ENCODE results near the gene ELK1. TPM values are rescaled to one million over a fixed set of nuclear protein-coding genes. Genes with fewer than 3 reads are reported as not detected.

ELK1 gene
- total and polyA plus RNA-seq, 2 donors from 2014 or later, result 10.5 to 26.9 TPM

GRCh38 chrX:47611489-47611888, 38.9 kb downstream of the ELK1 start:
- H3K4me1 ChIP-seq (ENCODE audit: control insufficient read depth in 2 of 3, insufficient read depth in 2 of 3, low read depth in 1 of 3, low read length in 3 of 3), result no peaks in the 10 kb centered on the region
- H3K27ac ChIP-seq (ENCODE audit: low read depth in 2 of 2, low read length in 2 of 2), result no peak overlapping the region
- H3K36me3 ChIP-seq (ENCODE audit: control insufficient read depth in 2 of 3, insufficient read depth in 3 of 3, low read length in 3 of 3), result no peaks in the 10 kb centered on the region
- no peaks in the 10 kb centered on the region for H3K27me3 ChIP-seq (ENCODE audit: control insufficient read depth, insufficient read depth, low read length)
- DNase-seq (no peak), FAIRE-seq (no peak)
- no peak overlapping the region for H3K4me3 ChIP-seq (ENCODE audit: low read length in 3 of 3)
- H3K9me3 ChIP-seq (ENCODE audit: control insufficient read depth in 2 of 3, insufficient read depth in 1 of 3, low read length in 3 of 3), result no peaks in the 10 kb centered on the region
- intact Hi-C loops (cut with DNase I), result no loop called here
- TF ChIP-seq CTCF (IDR thresholded peaks at IDR 0.05; ENCODE audit: borderline replicate concordance, extremely low read depth, insufficient read depth), result no peak
- no peak overlapping the region for H3K9ac ChIP-seq (ENCODE audit: low read length in 3 of 3)

- no peak overlapping the region for H3K9ac ChIP-seq (ENCODE audit: low read length in 3 of 3)
- FAIRE-seq (no peak), DNase-seq (no peak)
- no peaks in the 10 kb centered on the region for H3K36me3 ChIP-seq (ENCODE audit: control insufficient read depth in 2 of 3, insufficient read depth in 3 of 3, low read length in 3 of 3)
- no peak overlapping the region for H3K27ac ChIP-seq (ENCODE audit: low read depth in 2 of 2, low read length in 2 of 2)
- intact Hi-C loops (cut with DNase I), result no loop called here
- no peaks in the 10 kb centered on the region for H3K9me3 ChIP-seq (ENCODE audit: control insufficient read depth in 2 of 3, insufficient read depth in 1 of 3, low read length in 3 of 3)
- no peaks in the 10 kb centered on the region for H3K27me3 ChIP-seq (ENCODE audit: control insufficient read depth, insufficient read depth, low read length)
- no peak overlapping the region for H3K4me3 ChIP-seq (ENCODE audit: low read length in 3 of 3)
- TF ChIP-seq CTCF (IDR thresholded peaks at IDR 0.05; ENCODE audit: borderline replicate concordance, extremely low read depth, insufficient read depth), result no peak
- H3K4me1 ChIP-seq (ENCODE audit: control insufficient read depth in 2 of 3, insufficient read depth in 2 of 3, low read depth in 1 of 3, low read length in 3 of 3), result no peaks in the 10 kb centered on the region
These were observed 39.9 kb downstream of the ELK1 start for GRCh38 chrX:47610511-47610910.

- DNase-seq (peak in 3 of 5 donors; percentile 24 to 43 (median 39)), FAIRE-seq (no peak)
- Histone ChIP-seq H3K9me3 (ENCODE audit: control insufficient read depth in 2 of 3, insufficient read depth in 1 of 3, low read length in 3 of 3) (no peaks in the 10 kb centered on the region), H3K4me1 (ENCODE audit: control insufficient read depth in 2 of 3, insufficient read depth in 2 of 3, low read depth in 1 of 3, low read length in 3 of 3) (no peaks in the 10 kb centered on the region), H3K36me3 (ENCODE audit: control insufficient read depth in 2 of 3, insufficient read depth in 3 of 3, low read length in 3 of 3) (no peaks in the 10 kb centered on the region), H3K9ac (ENCODE audit: low read length in 3 of 3) (no peak overlapping the region), H3K4me3 (ENCODE audit: low read length in 3 of 3) (no peak overlapping the region), H3K27me3 (ENCODE audit: control insufficient read depth, insufficient read depth, low read length) (no peaks in the 10 kb centered on the region), H3K27ac (ENCODE audit: low read depth in 2 of 2, low read length in 2 of 2) (no peak overlapping the region)
- TF ChIP-seq CTCF (IDR thresholded peaks at IDR 0.05; ENCODE audit: borderline replicate concordance, extremely low read depth, insufficient read depth), result no peak
- intact Hi-C loops (cut with DNase I), result no loop called here
These were observed 42.1 kb downstream of the ELK1 start for GRCh38 chrX:47608130-47608810.

GRCh38 chrX:47607091-47607490, 43.3 kb downstream of the ELK1 start:
- Histone ChIP-seq H3K27ac (ENCODE audit: low read depth in 2 of 2, low read length in 2 of 2) (no peak overlapping the region), H3K9ac (ENCODE audit: low read length in 3 of 3) (no peak overlapping the region), H3K4me3 (ENCODE audit: low read length in 3 of 3) (no peak overlapping the region), H3K4me1 (ENCODE audit: control insufficient read depth in 2 of 3, insufficient read depth in 2 of 3, low read depth in 1 of 3, low read length in 3 of 3) (no peaks in the 10 kb centered on the region), H3K27me3 (ENCODE audit: control insufficient read depth, insufficient read depth, low read length) (no peaks in the 10 kb centered on the region), H3K9me3 (ENCODE audit: control insufficient read depth in 2 of 3, insufficient read depth in 1 of 3, low read length in 3 of 3) (no peaks in the 10 kb centered on the region), H3K36me3 (ENCODE audit: control insufficient read depth in 2 of 3, insufficient read depth in 3 of 3, low read length in 3 of 3) (no peaks in the 10 kb centered on the region)
- no peak for TF ChIP-seq CTCF (IDR thresholded peaks at IDR 0.05; ENCODE audit: borderline replicate concordance, extremely low read depth, insufficient read depth)
- DNase-seq (no peak), FAIRE-seq (no peak)
- intact Hi-C loops (cut with DNase I), result no loop called here

Measured in kidney (tissue), 14 donors.